ENCODE results near the gene ENOX1.
A peak's percentile ranks its signal among the peaks of the same experiment; 100 is the strongest.

The ENOX1 gene

DNA sequence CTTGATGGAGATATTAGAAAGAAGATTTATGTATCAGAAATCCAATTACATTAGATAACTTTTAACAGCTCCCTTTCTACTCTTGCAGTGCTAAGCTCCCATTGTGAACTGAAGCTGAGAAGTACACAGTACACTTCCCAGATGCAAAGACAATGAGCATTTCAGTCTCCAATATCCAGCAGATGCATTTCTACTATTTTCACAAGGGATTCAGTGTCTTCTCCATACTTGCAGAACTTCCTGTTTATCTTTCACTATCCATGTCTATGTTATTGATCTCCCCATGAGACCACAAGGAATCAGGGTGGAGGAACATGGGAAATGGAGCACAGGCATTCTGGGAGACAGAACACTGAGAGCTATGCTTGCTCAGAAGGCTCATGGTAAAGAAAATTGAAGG lies 207.5 kb downstream of the ENOX1 start:
- DNase-seq (ENCODE audit: low read depth): no peak
- TF ChIP-seq CTCF (conservative IDR thresholded peaks at IDR 0.05; ENCODE audit: low read depth, low read length): no peak
- H3K4me3 ChIP-seq (ENCODE audit: low read length): no peak overlapping the region

GRCh38 chr13:43574605-43575004 lies 212.2 kb downstream of the ENOX1 start:
- no peak for TF ChIP-seq CTCF (conservative IDR thresholded peaks at IDR 0.05; ENCODE audit: low read depth, low read length)
- H3K4me3 ChIP-seq (ENCODE audit: low read length): no peak overlapping the region
- no peak for DNase-seq (ENCODE audit: low read depth)

DNA sequence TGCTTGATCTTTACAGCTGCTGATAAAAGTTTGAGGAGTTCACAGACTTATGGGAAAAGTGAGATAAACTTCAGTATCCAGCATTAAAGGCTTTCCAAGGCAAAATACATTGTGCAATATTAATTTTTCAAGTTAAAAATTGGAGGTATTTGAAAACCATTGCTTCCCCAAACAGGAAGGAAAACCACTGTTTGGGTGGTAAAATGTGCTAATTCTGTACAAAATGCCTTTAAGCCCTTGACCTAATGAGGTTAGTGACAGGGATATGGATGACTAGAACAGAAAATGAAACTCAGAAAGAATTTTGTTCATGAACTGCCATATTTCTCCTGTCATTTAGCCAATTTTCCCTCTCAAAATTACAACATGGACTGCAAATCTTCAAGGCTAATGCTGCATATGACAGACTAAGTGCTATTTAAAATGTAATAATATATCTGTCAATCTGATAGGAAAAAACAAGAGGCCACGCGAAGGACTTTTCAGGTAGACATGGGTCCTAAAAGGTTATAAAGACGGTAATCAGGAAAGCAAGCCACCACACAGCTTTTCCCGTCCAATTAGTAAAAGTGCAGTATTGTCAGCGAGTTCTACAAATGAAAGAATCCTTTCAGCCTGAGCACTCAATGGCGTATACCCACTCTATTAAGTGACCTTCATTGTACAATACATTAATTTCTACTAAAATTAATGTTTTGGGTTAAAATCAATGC lies 212.8 kb downstream of the ENOX1 start:
- no peak overlapping the region for H3K4me3 ChIP-seq (ENCODE audit: low read length)
- no peak for DNase-seq (ENCODE audit: low read depth)
- no peak for TF ChIP-seq CTCF (conservative IDR thresholded peaks at IDR 0.05; ENCODE audit: low read depth, low read length)

- no peak overlapping the region for H3K4me3 ChIP-seq (ENCODE audit: low read length)
- TF ChIP-seq CTCF (conservative IDR thresholded peaks at IDR 0.05; ENCODE audit: low read depth, low read length): no peak
- DNase-seq (ENCODE audit: low read depth): peak; percentile 31
These were observed 213.4 kb downstream of the ENOX1 start for GRCh38 chr13:43573361-43573740.

- no peak for TF ChIP-seq CTCF (conservative IDR thresholded peaks at IDR 0.05; ENCODE audit: low read depth, low read length)
- H3K4me3 ChIP-seq (ENCODE audit: low read length): no peak overlapping the region
- no peak for DNase-seq (ENCODE audit: low read depth)
These were observed 214.0 kb downstream of the ENOX1 start for GRCh38 chr13:43572656-43573360.

- H3K4me3 ChIP-seq (ENCODE audit: low read length): no peak overlapping the region
- no peak for TF ChIP-seq CTCF (conservative IDR thresholded peaks at IDR 0.05; ENCODE audit: low read depth, low read length)
- DNase-seq (ENCODE audit: low read depth): no peak
These were observed 217.1 kb downstream of the ENOX1 start for GRCh38 chr13:43569658-43570057.

DNA sequence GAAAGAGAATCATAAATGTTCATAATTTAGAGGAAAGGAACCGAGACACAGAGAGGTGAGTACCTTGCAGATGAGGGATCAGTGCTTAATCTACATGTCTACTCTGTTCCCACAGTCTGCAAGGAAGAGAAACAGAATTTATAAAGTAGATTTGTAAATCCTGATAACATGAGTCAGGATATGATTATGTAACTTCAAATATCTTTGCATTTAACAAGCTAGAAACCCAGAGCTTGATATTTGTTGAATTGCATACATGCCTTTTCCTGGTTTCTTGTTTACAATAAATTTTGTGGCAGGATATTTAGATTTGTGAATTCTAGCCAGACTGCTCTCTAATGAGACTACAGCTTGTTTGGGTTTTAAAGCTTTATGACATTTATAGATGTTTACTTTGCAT lies 219.2 kb downstream of the ENOX1 start:
- peak; percentile 33 for DNase-seq (ENCODE audit: low read depth)
- H3K4me3 ChIP-seq (ENCODE audit: low read length): no peak overlapping the region
- no peak for TF ChIP-seq CTCF (conservative IDR thresholded peaks at IDR 0.05; ENCODE audit: low read depth, low read length)
